CD4-positive, alpha-beta T cell (primary cell): ENCODE data around the gene SLC2A13. TPM values are rescaled to one million over a fixed set of nuclear protein-coding genes. Genes with fewer than 3 reads are reported as not detected.

Source experiments
- ATAC-seq: fragments of 200-7000 bp; cut with Tn5 transposase; one replicate; pipeline ENCODE4 v1.10.0; 2022; ENCODE audit warnings: mild to moderate bottlenecking; ENCODE audit not compliant: poor library complexity
- CTCF ChIA-PET: fragments of 350-600 bp; sonication (Branson Sonifier 250); formaldehyde crosslinking; loops from one replicate; lab custom pipeline; 2021; ENCODE audit warnings: antibody characterized with exemption, inconsistent platforms; lab: Charles Lee
- POLR2A ChIA-PET: fragments of 350-600 bp; sonication (Branson Sonifier 250); formaldehyde crosslinking; loops from one replicate; lab custom pipeline; 2021; ENCODE audit warnings: antibody characterized with exemption, inconsistent platforms; lab: Charles Lee
- DNase-seq, 14 experiments: peaks; one replicate each; pipeline ENCODE4 v3.0.0-alpha.2; 2013 to 2020; ENCODE audit warnings: mixed read lengths in 2 of 14
- H3K27ac ChIP-seq, 2 donors: one replicate each; pipeline versions ENCODE4 v1.5.1 to v1.7.0; 2013; ENCODE audit warnings: low read length in 2 of 2, low read depth in 1 of 2, mild to moderate bottlenecking in 1 of 2
- H3K27me3 ChIP-seq, 2 experiments: 1 replicate in 1 of 2; 2 replicates in 1 of 2; pipeline versions ENCODE4 v1.6.1 to v1.7.0; 2013; ENCODE audit warnings: low read length in 2 of 2, control low read depth in 1 of 2, mild to moderate bottlenecking in 1 of 2, moderate library complexity in 1 of 2; ENCODE audit not compliant: insufficient read depth in 2 of 2, control insufficient read depth in 1 of 2
- H3K36me3 ChIP-seq: one replicate; pipeline ENCODE4 v1.6.1; 2013; ENCODE audit warnings: low read length, control low read depth; ENCODE audit not compliant: insufficient read depth
- H3K4me1 ChIP-seq: one replicate; pipeline ENCODE4 v1.6.1; 2013; ENCODE audit warnings: low read length, control low read depth; ENCODE audit not compliant: insufficient read depth
- H3K4me3 ChIP-seq: one replicate; pipeline ENCODE4 v1.5.1; 2013; ENCODE audit warnings: mild to moderate bottlenecking, low read length, moderate library complexity
- H3K9me3 ChIP-seq, 2 experiments: 1 replicate in 1 of 2; 2 replicates in 1 of 2; pipeline versions ENCODE4 v1.6.1 to v1.7.0; 2013; ENCODE audit warnings: low read length in 2 of 2, mild to moderate bottlenecking in 2 of 2, control low read depth in 1 of 2, moderate library complexity in 1 of 2; ENCODE audit not compliant: control insufficient read depth in 1 of 2, insufficient read depth in 1 of 2
- H3K27ac Mint-ChIP-seq: one replicate; pipeline ENCODE4 v1.8.0; 2020; ENCODE audit warnings: mixed read lengths
- H3K27me3 Mint-ChIP-seq: one replicate; pipeline ENCODE4 v1.8.0; 2021; ENCODE audit warnings: mixed read lengths
- H3K36me3 Mint-ChIP-seq: one replicate; pipeline ENCODE4 v1.8.0; 2021; ENCODE audit warnings: low read depth, mixed read lengths
- H3K4me1 Mint-ChIP-seq: one replicate; pipeline ENCODE4 v1.8.0; 2021; ENCODE audit warnings: low read depth, mixed read lengths
- H3K4me3 Mint-ChIP-seq: one replicate; pipeline ENCODE4 v1.8.0; 2020; ENCODE audit warnings: mild to moderate bottlenecking, mixed read lengths
- H3K9me3 Mint-ChIP-seq: one replicate; pipeline ENCODE4 v1.8.0; 2020; ENCODE audit warnings: mixed read lengths
- intact Hi-C, 2 experiments: fragments of 100-400 bp; cut with DNase I in 1 of 2; cut with micrococcal nuclease in 1 of 2; formaldehyde crosslinking; loops; one replicate each; pipeline versions ENCODE4 v1.15.1 to v1.9.0; 2023 to 2025; cut with DNase I, micrococcal nuclease
- total RNA-seq, 174 experiments: library from RNA in 2 of 174; stranded (reverse) in 2 of 174; gene quantifications; one replicate each; pipeline ENCODE4 v1.2.3 and lab custom pipeline; 2021 to 2026
- TF ChIP-seq, protein P1 (sequence below): fragments of 200-600 bp; IDR thresholded peaks from one replicate; pipeline ENCODE4 v1.8.0; 2022; ENCODE audit warnings: antibody characterized with exemption, mild to moderate bottlenecking

SLC2A13 gene
- total RNA-seq, 2 experiments from 2014 or later = 1.6 to 1.7 TPM

DNA sequence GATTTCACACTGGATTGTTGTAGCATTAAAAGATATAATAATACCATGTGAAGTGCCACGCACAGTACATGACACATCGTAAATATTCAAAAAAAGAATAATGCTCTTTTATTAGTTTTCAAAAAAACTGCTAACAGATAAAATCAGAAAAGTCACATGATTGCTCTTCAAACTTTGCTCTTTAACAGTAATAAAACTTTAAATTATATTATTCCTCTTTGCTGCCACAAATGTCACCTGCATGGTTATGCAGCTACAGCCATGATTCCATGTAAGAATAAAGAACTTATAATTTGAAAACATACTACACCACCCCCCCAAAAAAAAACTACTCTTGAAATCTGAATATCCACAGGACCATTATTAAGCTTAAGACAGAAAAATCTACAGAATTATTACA is 90.0 kb downstream of the SLC2A13 start:
- H3K27me3 ChIP-seq = no peaks in the 10 kb centered on the region
- Mint-ChIP-seq H3K9me3 (no peaks in the 10 kb centered on the region), H3K36me3 (no peaks in the 10 kb centered on the region), H3K27ac (no peak overlapping the region), H3K27me3 (no peaks in the 10 kb centered on the region), H3K4me3 (no peak overlapping the region), H3K4me1 (peaks cover 10% of the 10 kb centered on the region)
- ChIA-PET CTCF (no interaction called here), POLR2A (no interaction called here)
- TF ChIP-seq, protein P1, sequence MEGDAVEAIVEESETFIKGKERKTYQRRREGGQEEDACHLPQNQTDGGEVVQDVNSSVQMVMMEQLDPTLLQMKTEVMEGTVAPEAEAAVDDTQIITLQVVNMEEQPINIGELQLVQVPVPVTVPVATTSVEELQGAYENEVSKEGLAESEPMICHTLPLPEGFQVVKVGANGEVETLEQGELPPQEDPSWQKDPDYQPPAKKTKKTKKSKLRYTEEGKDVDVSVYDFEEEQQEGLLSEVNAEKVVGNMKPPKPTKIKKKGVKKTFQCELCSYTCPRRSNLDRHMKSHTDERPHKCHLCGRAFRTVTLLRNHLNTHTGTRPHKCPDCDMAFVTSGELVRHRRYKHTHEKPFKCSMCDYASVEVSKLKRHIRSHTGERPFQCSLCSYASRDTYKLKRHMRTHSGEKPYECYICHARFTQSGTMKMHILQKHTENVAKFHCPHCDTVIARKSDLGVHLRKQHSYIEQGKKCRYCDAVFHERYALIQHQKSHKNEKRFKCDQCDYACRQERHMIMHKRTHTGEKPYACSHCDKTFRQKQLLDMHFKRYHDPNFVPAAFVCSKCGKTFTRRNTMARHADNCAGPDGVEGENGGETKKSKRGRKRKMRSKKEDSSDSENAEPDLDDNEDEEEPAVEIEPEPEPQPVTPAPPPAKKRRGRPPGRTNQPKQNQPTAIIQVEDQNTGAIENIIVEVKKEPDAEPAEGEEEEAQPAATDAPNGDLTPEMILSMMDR = no peak
- no peak overlapping the region for H3K4me3 ChIP-seq
- H3K36me3 ChIP-seq = no peaks in the 10 kb centered on the region
- intact Hi-C loops = no loop called here
- H3K4me1 ChIP-seq = no peaks in the 10 kb centered on the region
- H3K27ac ChIP-seq = no peak overlapping the region
- ATAC-seq (no peak), DNase-seq (no peak)
- no peaks in the 10 kb centered on the region for H3K9me3 ChIP-seq

DNA sequence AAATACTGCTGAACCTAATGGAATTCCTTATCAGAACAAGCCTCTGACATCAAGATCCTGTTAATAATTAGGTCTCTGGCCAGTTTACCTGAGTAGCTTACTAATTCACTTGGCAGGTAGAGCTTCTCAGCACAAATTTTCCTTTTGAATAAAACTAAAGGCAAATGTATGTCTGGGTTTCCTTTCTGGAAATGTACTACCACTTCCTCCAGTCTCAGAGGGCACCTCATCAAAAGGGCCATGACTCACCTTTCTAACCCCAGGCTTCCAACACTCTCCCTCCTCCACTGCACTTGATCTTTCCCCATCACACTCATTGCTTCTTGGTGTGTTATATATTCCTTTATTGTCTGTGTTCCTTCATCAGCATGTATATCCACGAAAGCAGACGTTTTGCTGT is 90.5 kb downstream of the SLC2A13 start:
- TF ChIP-seq, protein P1 = no peak
- Mint-ChIP-seq H3K4me1 (peaks cover 10% of the 10 kb centered on the region), H3K27ac (no peak overlapping the region), H3K36me3 (no peaks in the 10 kb centered on the region), H3K4me3 (no peak overlapping the region), H3K9me3 (no peaks in the 10 kb centered on the region), H3K27me3 (no peaks in the 10 kb centered on the region)
- H3K27ac ChIP-seq = no peak overlapping the region
- ChIA-PET POLR2A (no interaction called here), CTCF (no interaction called here)
- no peaks in the 10 kb centered on the region for H3K9me3 ChIP-seq
- peak in 2 of 14 experiments; percentile 15 to 17 for DNase-seq
- intact Hi-C loops = no loop called here
- ATAC-seq = no peak
- no peak overlapping the region for H3K4me3 ChIP-seq
- H3K36me3 ChIP-seq = no peaks in the 10 kb centered on the region
- H3K27me3 ChIP-seq = no peaks in the 10 kb centered on the region
- H3K4me1 ChIP-seq = no peaks in the 10 kb centered on the region

DNA sequence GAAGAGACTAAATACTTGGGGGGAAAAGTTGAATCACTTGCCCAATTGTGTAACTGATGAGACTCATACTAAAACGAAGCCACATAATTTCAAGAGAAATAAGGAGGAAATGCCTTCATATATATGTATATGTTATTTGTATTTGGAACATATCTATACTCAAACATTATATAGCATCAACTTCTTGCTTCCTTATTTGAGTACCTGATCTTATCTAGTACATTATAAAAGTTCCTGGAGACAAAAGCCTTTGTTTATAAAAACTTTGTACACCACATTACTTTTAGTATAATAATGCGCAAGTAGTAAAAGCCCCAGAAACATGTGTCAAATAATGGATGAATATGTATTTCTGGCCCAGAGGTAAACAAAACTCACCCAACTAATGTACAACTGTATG is 92.0 kb downstream of the SLC2A13 start:
- TF ChIP-seq, protein P1 = no peak
- Mint-ChIP-seq H3K9me3 (no peaks in the 10 kb centered on the region), H3K36me3 (no peaks in the 10 kb centered on the region), H3K4me3 (no peak overlapping the region), H3K27ac (no peak overlapping the region), H3K27me3 (no peaks in the 10 kb centered on the region), H3K4me1 (peaks cover 10% of the 10 kb centered on the region)
- intact Hi-C loops = no loop called here
- H3K36me3 ChIP-seq = no peaks in the 10 kb centered on the region
- ATAC-seq (no peak), DNase-seq (no peak)
- no peak overlapping the region for H3K27ac ChIP-seq
- CTCF ChIA-PET = no interaction called here
- no peaks in the 10 kb centered on the region for H3K27me3 ChIP-seq
- H3K9me3 ChIP-seq = no peaks in the 10 kb centered on the region
- POLR2A ChIA-PET = interaction anchor here (0.7 kb wide), 1 partner anchor 94 kb away, joined by 3 read pairs; no protein-coding TSS in a partner anchor
- no peaks in the 10 kb centered on the region for H3K4me1 ChIP-seq
- no peak overlapping the region for H3K4me3 ChIP-seq
